ENCODE measurements around the gene GSG1. TPM values are rescaled to one million over a fixed set of nuclear protein-coding genes. Genes with fewer than 3 reads are reported as not detected.

GSG1 gene
- total and polyA plus RNA-seq, 2 experiments from 2014 or later, result 0.86 to 2.0 TPM

GRCh38 chr12:13144266-13144828, 40.9 kb upstream of the GSG1 start:
- WGBS, 2 experiments (ENCODE audit: low coverage in 1 of 2, low lambda C conversion rate in 2 of 2, missing lambda C conversion rate in 2 of 2), result 94 to 100% methylated on average over 2 of the region's 2 CpGs
- DNase-seq, result no peak
- Histone ChIP-seq H3K36me3 (ENCODE audit: low read depth) (no peaks in the 10 kb centered on the region), H3K9me3 (ENCODE audit: low read depth) (no peaks in the 10 kb centered on the region), H3K9ac (no peak overlapping the region), H3K9me2 (ENCODE audit: insufficient read depth) (no peaks in the 10 kb centered on the region), H4K20me1 (ENCODE audit: insufficient read depth) (no peaks in the 10 kb centered on the region), H3K4me2 (ENCODE audit: unreplicated experiment) (no peak overlapping the region), H3K27ac (no peak overlapping the region), H3F3A (ENCODE audit: insufficient read depth) (no peaks in the 10 kb centered on the region), H3K27me3 (replicated peaks; ENCODE audit: insufficient read depth) (no peaks in the 10 kb centered on the region), H2AFZ (no peak overlapping the region), H3K4me3 (no peak overlapping the region), H3K4me1 (ENCODE audit: insufficient read depth) (peaks cover 14% of the 10 kb centered on the region), H3K79me2 (ENCODE audit: insufficient read depth) (no peaks in the 10 kb centered on the region)
- in situ Hi-C loops (cut with MboI), result no loop called here
- TF ChIP-seq EZH2phosphoT487 (IDR thresholded peaks at IDR 0.05; ENCODE audit: insufficient read depth, low read depth) (no peak), EZH2 (IDR thresholded peaks at IDR 0.05; ENCODE audit: insufficient read depth, poor library complexity, severe bottlenecking) (no peak)

GRCh38 chr12:13142747-13143146, 39.3 kb upstream of the GSG1 start:
- Histone ChIP-seq H3K9me2 (ENCODE audit: insufficient read depth) (no peaks in the 10 kb centered on the region), H2AFZ (no peak overlapping the region), H3K27ac (no peak overlapping the region), H3K9me3 (ENCODE audit: low read depth) (no peaks in the 10 kb centered on the region), H3K4me1 (ENCODE audit: insufficient read depth) (peaks cover 8% of the 10 kb centered on the region; the same call in 1 of the 2 replicates), H4K20me1 (ENCODE audit: insufficient read depth) (no peaks in the 10 kb centered on the region), H3K36me3 (ENCODE audit: low read depth) (no peaks in the 10 kb centered on the region), H3K4me3 (no peak overlapping the region), H3K79me2 (ENCODE audit: insufficient read depth) (no peaks in the 10 kb centered on the region), H3K9ac (no peak overlapping the region), H3F3A (ENCODE audit: insufficient read depth) (no peaks in the 10 kb centered on the region), H3K4me2 (ENCODE audit: unreplicated experiment) (no peak overlapping the region), H3K27me3 (replicated peaks; ENCODE audit: insufficient read depth) (no peaks in the 10 kb centered on the region)
- 95 to 98% methylated on average over 8 of the region's 8 CpGs for WGBS, 2 experiments (ENCODE audit: low coverage in 1 of 2, low lambda C conversion rate in 2 of 2, missing lambda C conversion rate in 2 of 2)
- TF ChIP-seq EZH2 (IDR thresholded peaks at IDR 0.05; ENCODE audit: insufficient read depth, poor library complexity, severe bottlenecking), result no peak
- no peak for TF ChIP-seq EZH2phosphoT487 (IDR thresholded peaks at IDR 0.05; ENCODE audit: insufficient read depth, low read depth)
- in situ Hi-C loops (cut with MboI), result no loop called here
- no peak for DNase-seq

- H3F3A ChIP-seq (ENCODE audit: insufficient read depth), result peaks cover under 1% of the 10 kb centered on the region; the same call in 1 of the 2 replicates
- peak; percentile 56 for DNase-seq
- H3K27me3 ChIP-seq (replicated peaks; ENCODE audit: insufficient read depth), result no peaks in the 10 kb centered on the region
- no peaks in the 10 kb centered on the region for H3K79me2 ChIP-seq (ENCODE audit: insufficient read depth)
- no peak overlapping the region for H3K4me3 ChIP-seq
- H4K20me1 ChIP-seq (ENCODE audit: insufficient read depth), result no peaks in the 10 kb centered on the region
- TF ChIP-seq EZH2 (IDR thresholded peaks at IDR 0.05; ENCODE audit: insufficient read depth, poor library complexity, severe bottlenecking) (no peak), EZH2phosphoT487 (IDR thresholded peaks at IDR 0.05; ENCODE audit: insufficient read depth, low read depth) (no peak)
- H3K4me1 ChIP-seq (ENCODE audit: insufficient read depth), result peaks cover 14% of the 10 kb centered on the region
- in situ Hi-C loops (cut with MboI), result no loop called here
- H3K4me2 ChIP-seq (ENCODE audit: unreplicated experiment), result no peak overlapping the region
- 47 to 53% methylated on average over 5 of the region's 5 CpGs for WGBS, 2 experiments (ENCODE audit: low coverage in 1 of 2, low lambda C conversion rate in 2 of 2, missing lambda C conversion rate in 2 of 2)
- no peak overlapping the region for H2AFZ ChIP-seq
- H3K9ac ChIP-seq, result no peak overlapping the region
- no peaks in the 10 kb centered on the region for H3K9me3 ChIP-seq (ENCODE audit: low read depth)
- no peaks in the 10 kb centered on the region for H3K36me3 ChIP-seq (ENCODE audit: low read depth)
- H3K9me2 ChIP-seq (ENCODE audit: insufficient read depth), result no peaks in the 10 kb centered on the region
- no peak overlapping the region for H3K27ac ChIP-seq
Measured at GRCh38 chr12:13141686-13142085, 38.2 kb upstream of the GSG1 start.

GRCh38 chr12:13135371-13136178, 32.1 kb upstream of the GSG1 start:
- H3K4me1 ChIP-seq (ENCODE audit: insufficient read depth), result peaks cover 37% of the 10 kb centered on the region
- H2AFZ ChIP-seq, result peak overlapping the region; percentile 63
- H3K36me3 ChIP-seq (ENCODE audit: low read depth), result no peaks in the 10 kb centered on the region
- H3K4me3 ChIP-seq, result peak overlapping the region; percentile 69
- DNase-seq, result peak; percentile 98
- peak overlapping the region; percentile 92 for H3K27ac ChIP-seq
- no peaks in the 10 kb centered on the region for H3K9me3 ChIP-seq (ENCODE audit: low read depth)
- H3K9me2 ChIP-seq (ENCODE audit: insufficient read depth), result no peaks in the 10 kb centered on the region
- peak overlapping the region; percentile 91 for H3K4me2 ChIP-seq (ENCODE audit: unreplicated experiment)
- no peaks in the 10 kb centered on the region for H4K20me1 ChIP-seq (ENCODE audit: insufficient read depth)
- H3K27me3 ChIP-seq (replicated peaks; ENCODE audit: insufficient read depth), result no peaks in the 10 kb centered on the region
- TF ChIP-seq EZH2phosphoT487 (IDR thresholded peaks at IDR 0.05; ENCODE audit: insufficient read depth, low read depth) (no peak), EZH2 (IDR thresholded peaks at IDR 0.05; ENCODE audit: insufficient read depth, poor library complexity, severe bottlenecking) (no peak)
- in situ Hi-C loops (cut with MboI), result no loop called here
- no peaks in the 10 kb centered on the region for H3K79me2 ChIP-seq (ENCODE audit: insufficient read depth)
- WGBS, 2 experiments (ENCODE audit: low coverage in 1 of 2, low lambda C conversion rate in 2 of 2, missing lambda C conversion rate in 2 of 2), result 2% methylated on average over 14 of the region's 14 CpGs
- H3F3A ChIP-seq (ENCODE audit: insufficient read depth), result peaks cover 25% of the 10 kb centered on the region
- H3K9ac ChIP-seq, result peak overlapping the region; percentile 78

Measured in GM23248 (cell line).